CD4-positive, alpha-beta T cell treated with Interleukin-1 beta for 1 hour (primary cell): ENCODE data around the gene GOPC.

Experiments used
- DNase-seq, 2 donors: peaks; one replicate each; pipeline ENCODE4 v3.0.0-alpha.2; 2020 to 2022

The GOPC gene

DNA sequence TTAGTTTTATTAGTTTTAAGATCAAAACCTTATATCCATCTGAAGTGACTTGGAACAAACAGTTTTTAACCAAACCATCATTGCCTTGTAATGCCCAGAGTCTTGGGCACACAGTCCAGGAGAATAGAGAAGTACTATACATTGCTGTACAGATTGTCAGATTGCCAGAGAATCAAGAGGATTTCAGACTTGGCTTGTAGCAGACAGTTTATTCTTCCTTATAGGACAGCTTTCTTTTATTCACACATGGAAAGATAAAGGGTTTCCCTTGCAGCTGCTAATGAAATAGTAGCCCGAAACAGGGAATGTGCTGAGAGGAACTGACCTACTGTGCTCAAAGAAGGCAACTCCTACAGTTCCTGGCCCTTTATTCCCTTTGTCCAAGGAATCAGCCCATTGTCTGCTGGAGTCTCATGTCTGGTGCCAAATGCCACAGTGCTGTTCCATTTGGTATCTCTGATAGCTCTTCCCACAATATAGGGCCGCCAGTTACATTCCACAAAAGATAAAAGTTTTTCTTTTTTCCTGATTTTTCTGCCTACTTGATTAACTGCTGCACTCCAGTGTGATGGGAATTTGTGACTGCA lies 89.2 kb downstream of the GOPC start:
- DNase-seq = no peak

DNA sequence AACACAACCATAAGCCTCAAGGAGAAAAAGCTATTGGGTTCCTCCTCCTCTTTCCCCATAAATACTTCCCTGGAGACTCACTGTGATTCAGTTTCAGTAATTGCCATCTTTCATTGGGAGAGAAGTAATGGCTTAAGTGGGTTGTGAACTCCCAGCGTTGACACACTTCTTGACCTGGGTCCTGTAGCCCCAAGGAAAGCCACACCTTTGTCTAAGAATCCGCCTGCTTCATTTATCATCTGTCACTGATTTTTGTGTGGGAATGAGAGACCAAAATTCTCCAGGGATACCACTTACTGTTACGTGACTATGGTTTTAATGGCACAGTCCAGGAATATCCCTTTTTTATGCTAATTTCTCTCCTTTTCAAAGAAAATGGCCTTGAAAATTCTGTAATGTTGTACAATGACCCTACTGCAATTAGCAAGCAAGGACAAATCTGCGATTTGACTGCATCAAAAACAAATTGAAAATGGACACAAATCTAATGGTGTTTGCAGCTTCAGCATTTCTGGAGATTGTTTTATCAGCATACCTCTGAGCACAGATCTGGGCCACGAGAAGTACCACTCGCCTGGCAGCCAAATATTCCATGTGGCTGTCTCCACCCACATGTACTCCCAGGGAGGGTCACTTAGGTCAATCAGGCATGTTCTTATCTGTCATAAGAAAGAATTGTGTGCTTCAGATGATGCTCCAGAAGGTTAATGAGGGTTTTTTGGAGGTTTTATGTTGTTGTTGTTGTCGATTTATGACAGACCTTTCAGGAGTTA lies 90.1 kb downstream of the GOPC start:
- no peak for DNase-seq
